OCI-LY3 (cell line): Measurements from ENCODE around the gene TOMM40.

ENCODE experiments used
- EZH2phosphoT487 ChIP-seq: fragments of 200-600 bp; shearing (Covaris generic); IDR thresholded peaks from 2 replicates; pipeline ENCODE4 v1.6.1; 2018; ENCODE audit warnings: antibody characterized with exemption, mixed run types, low read depth
- TF ChIP-seq, protein P1 (sequence below): fragments of 200-600, 300-600 bp; sonication (generic); IDR thresholded peaks from 2 replicates; pipeline ENCODE4 v1.5.1; 2014; ENCODE audit warnings: antibody characterized with exemption, low read length, low read depth

DNA sequence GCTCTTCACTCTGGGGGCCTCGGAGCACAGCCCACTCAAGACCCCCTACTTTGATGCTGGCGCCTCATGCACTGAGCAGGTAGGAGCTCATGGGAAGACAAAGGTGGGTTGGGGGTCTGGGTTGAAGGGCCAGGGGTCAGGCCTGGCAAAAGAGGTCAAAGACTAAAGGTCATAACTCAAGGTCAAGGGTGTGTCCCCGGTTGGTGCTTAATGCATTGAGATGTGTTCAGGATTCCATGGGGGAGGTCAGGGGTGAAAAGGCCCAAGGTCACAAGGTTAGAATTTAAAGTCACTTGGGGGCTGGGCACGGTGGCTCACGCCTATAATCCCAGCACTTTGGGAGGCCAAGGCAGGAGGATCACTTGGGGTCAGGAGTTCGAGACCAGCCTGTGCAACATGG lies 4.9 kb upstream of the TOMM40 start:
- TF ChIP-seq EZH2phosphoT487, result no peak
- TF ChIP-seq, protein P1, sequence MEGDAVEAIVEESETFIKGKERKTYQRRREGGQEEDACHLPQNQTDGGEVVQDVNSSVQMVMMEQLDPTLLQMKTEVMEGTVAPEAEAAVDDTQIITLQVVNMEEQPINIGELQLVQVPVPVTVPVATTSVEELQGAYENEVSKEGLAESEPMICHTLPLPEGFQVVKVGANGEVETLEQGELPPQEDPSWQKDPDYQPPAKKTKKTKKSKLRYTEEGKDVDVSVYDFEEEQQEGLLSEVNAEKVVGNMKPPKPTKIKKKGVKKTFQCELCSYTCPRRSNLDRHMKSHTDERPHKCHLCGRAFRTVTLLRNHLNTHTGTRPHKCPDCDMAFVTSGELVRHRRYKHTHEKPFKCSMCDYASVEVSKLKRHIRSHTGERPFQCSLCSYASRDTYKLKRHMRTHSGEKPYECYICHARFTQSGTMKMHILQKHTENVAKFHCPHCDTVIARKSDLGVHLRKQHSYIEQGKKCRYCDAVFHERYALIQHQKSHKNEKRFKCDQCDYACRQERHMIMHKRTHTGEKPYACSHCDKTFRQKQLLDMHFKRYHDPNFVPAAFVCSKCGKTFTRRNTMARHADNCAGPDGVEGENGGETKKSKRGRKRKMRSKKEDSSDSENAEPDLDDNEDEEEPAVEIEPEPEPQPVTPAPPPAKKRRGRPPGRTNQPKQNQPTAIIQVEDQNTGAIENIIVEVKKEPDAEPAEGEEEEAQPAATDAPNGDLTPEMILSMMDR, result no peak
